Globus pallidus (tissue), 1 donor: Measurements from ENCODE around the gene ZG16.
"Not testable (repeated sequence)": the region's sequence is repeated elsewhere in the genome, so short reads cannot be mapped to it uniquely, and the experiment has no call there.

Experiments used
- DNase-seq: peaks from one replicate; pipeline ENCODE4 v3.0.0-alpha.2; 2015; ENCODE audit warnings: low spot score

The ZG16 gene

GRCh38 chr16:29777576-29778350, at the start of gene ZG16:
Gene ZG16, plus strand, starts transcription at chr16:29778256. Its CDS starts 1,011 bp downstream, at chr16:29779267.
- DNase-seq: no peak

GRCh38 chr16:29729116-29729521, 48.9 kb upstream of the ZG16 start:
- DNase-seq: no peak

- no peak for DNase-seq
Measured at GRCh38 chr16:29730649-29731048, 47.4 kb upstream of the ZG16 start.

- DNase-seq: not testable (repeated sequence)
Measured at GRCh38 chr16:29731768-29732601, 46.1 kb upstream of the ZG16 start.

GRCh38 chr16:29734786-29735185, 43.3 kb upstream of the ZG16 start:
- DNase-seq: no peak

- DNase-seq: no peak
Measured at GRCh38 chr16:29736112-29736511, 41.9 kb upstream of the ZG16 start.

- no peak for DNase-seq
Measured at GRCh38 chr16:29736764-29737163, 41.3 kb upstream of the ZG16 start.

- DNase-seq: no peak
Measured at GRCh38 chr16:29737713-29738112, 40.3 kb upstream of the ZG16 start.

GRCh38 chr16:29738514-29738913, 39.5 kb upstream of the ZG16 start:
- no peak for DNase-seq

- not testable (repeated sequence) for DNase-seq
Measured at GRCh38 chr16:29739927-29740629, 38.0 kb upstream of the ZG16 start.

- not testable (repeated sequence) for DNase-seq
Measured at GRCh38 chr16:29740630-29741015, 37.4 kb upstream of the ZG16 start.

- DNase-seq: no peak
Measured at GRCh38 chr16:29742683-29743275, 35.3 kb upstream of the ZG16 start.

GRCh38 chr16:29743475-29743826, 34.6 kb upstream of the ZG16 start:
- no peak for DNase-seq

GRCh38 chr16:29743827-29744531, 34.1 kb upstream of the ZG16 start:
- DNase-seq: no peak

- no peak for DNase-seq
Measured at GRCh38 chr16:29744541-29745101, 33.4 kb upstream of the ZG16 start.

GRCh38 chr16:29745121-29745852, 32.8 kb upstream of the ZG16 start:
- peak; percentile 19 for DNase-seq

GRCh38 chr16:29745853-29746345, 32.2 kb upstream of the ZG16 start, which contains the start of gene C16orf54:
Gene C16orf54, minus strand, starts transcription at chr16:29745990. Its CDS starts 1,039 bp downstream, at chr16:29744951.
- DNase-seq: peak; percentile 41

GRCh38 chr16:29746518-29746917, 31.5 kb upstream of the ZG16 start:
- DNase-seq: not testable (repeated sequence)

GRCh38 chr16:29747947-29748759, 29.9 kb upstream of the ZG16 start:
- DNase-seq: no peak
